Gastrocnemius medialis (tissue), 4 donors: ENCODE data around the gene ASRGL1. TPM values are rescaled to one million over a fixed set of nuclear protein-coding genes. Genes with fewer than 3 reads are reported as not detected.

Experiments
- ATAC-seq, 2 donors: fragments of 150-250 bp; one replicate each; pipeline ENCODE4 v1.9.1; 2016
- DNase-seq, 2 donors: peaks; one replicate each; pipeline ENCODE4 v3.0.0-alpha.2; 2019
- H3K27ac ChIP-seq, 4 donors: fragments of 200-600 bp; sonication (generic); 1 replicate in 1 of 4; 2 replicates in 3 of 4; pipeline ENCODE4 v1.5.1; 2016 to 2018; ENCODE audit warnings: mild to moderate bottlenecking in 2 of 4, moderate library complexity in 1 of 4
- H3K27me3 ChIP-seq, 3 donors: fragments of 200-600 bp; sonication (generic) in 2 of 3; 1 replicate in 1 of 3; 2 replicates in 2 of 3; pipeline versions ENCODE4 v1.5.1 to v1.6.0; 2016 to 2019; ENCODE audit warnings: mild to moderate bottlenecking in 1 of 3, moderate library complexity in 1 of 3
- H3K36me3 ChIP-seq, 2 donors: fragments of 200-600 bp; sonication (generic) in 1 of 2; one replicate each; pipeline ENCODE4 v1.5.1; 2017 to 2018
- H3K4me1 ChIP-seq, 2 donors: fragments of 200-600 bp; sonication (generic) in 1 of 2; one replicate each; pipeline ENCODE4 v1.5.1; 2016 to 2017; ENCODE audit warnings: mild to moderate bottlenecking in 2 of 2
- H3K4me3 ChIP-seq, 4 donors: fragments of 200-600 bp; sonication (generic) in 3 of 4; 1 replicate in 1 of 4; 2 replicates in 3 of 4; pipeline ENCODE4 v1.5.1; 2016 to 2019; ENCODE audit warnings: mild to moderate bottlenecking in 2 of 4
- H3K9me3 ChIP-seq, 3 donors: fragments of 200-600 bp; sonication (generic) in 2 of 3; 1 replicate in 1 of 3; 2 replicates in 2 of 3; pipeline ENCODE4 v1.5.1; 2016 to 2019
- POLR2A ChIP-seq, 2 donors: fragments of 450-650 bp; IDR thresholded peaks; one replicate each; pipeline ENCODE4 v1.6.1; 2017; ENCODE audit warnings: antibody characterized with exemption in 2 of 2, mild to moderate bottlenecking in 2 of 2, moderate library complexity in 2 of 2
- in situ Hi-C, 4 donors: fragments of 200-750 bp; cut with MboI; loops; one replicate each; pipeline versions ENCODE4 v1.15.0 to v1.8.0; 2017; ENCODE audit warnings: low sequenced_read_pairs in 4 of 4
- intact Hi-C: fragments of 100-400 bp; cut with DNase I; formaldehyde crosslinking; loops from one replicate; pipeline ENCODE4 v1.15.1; 2023; ENCODE audit warnings: low total_unique reads
- total RNA-seq, 4 donors: library from RNA; depleted of rRNA; stranded (reverse); fragments of >200 nt; gene quantifications; one replicate each; pipeline versions ENCODE4 v1.1.0 to v1.2.3, GENCODE V29; 2016
- TF ChIP-seq, protein P1 (sequence below), 5 experiments: fragments of 450-650 bp in 3 of 5; fragments of 200-600 bp in 2 of 5; sonication (generic) in 2 of 5; IDR thresholded peaks in 4 of 5; conservative IDR thresholded peaks in 1 of 5; 1 replicate in 4 of 5; 2 replicates in 1 of 5; pipeline ENCODE4 v1.5.1; 2016 to 2019; ENCODE audit warnings: antibody characterized with exemption in 5 of 5, mild to moderate bottlenecking in 3 of 5, moderate library complexity in 3 of 5

Gene ASRGL1
- total RNA-seq, 4 donors from 2014 or later, result 6.4 to 24.6 (median 8.7) TPM

DNA sequence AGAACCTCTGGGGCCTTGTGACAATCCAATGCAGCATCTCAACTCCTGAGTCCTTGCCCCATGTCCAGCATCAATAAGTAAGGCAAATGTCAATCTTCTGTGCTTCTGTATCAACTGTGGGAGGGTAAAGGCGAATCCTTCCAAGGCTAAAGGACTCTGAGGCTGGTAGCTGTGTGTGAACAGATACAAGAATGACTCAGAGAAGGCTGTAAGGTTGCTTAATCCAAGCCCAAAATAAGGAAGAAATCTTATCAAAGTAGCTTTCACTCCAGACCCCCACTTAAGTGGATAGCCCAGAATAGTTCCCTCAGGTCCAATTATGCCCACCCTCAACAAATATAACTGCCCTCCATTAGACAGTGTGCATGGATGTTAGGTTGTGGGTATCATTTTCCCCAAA is 53.5 kb downstream of the ASRGL1 start:
- intact Hi-C loops (no loop called here), in situ Hi-C loops (loop anchor here (10.0 to 25.0 kb wide), 3 partner anchors 164 to 472 kb away; partner anchors contain the start of genes LRRN4CL (in 2 of the 4) and UBXN1 (in 2 of the 4))
- H3K9me3 ChIP-seq, result no peaks in the 10 kb centered on the region
- no peaks in the 10 kb centered on the region for H3K36me3 ChIP-seq
- no peak overlapping the region for H3K27ac ChIP-seq
- TF ChIP-seq, protein P1, sequence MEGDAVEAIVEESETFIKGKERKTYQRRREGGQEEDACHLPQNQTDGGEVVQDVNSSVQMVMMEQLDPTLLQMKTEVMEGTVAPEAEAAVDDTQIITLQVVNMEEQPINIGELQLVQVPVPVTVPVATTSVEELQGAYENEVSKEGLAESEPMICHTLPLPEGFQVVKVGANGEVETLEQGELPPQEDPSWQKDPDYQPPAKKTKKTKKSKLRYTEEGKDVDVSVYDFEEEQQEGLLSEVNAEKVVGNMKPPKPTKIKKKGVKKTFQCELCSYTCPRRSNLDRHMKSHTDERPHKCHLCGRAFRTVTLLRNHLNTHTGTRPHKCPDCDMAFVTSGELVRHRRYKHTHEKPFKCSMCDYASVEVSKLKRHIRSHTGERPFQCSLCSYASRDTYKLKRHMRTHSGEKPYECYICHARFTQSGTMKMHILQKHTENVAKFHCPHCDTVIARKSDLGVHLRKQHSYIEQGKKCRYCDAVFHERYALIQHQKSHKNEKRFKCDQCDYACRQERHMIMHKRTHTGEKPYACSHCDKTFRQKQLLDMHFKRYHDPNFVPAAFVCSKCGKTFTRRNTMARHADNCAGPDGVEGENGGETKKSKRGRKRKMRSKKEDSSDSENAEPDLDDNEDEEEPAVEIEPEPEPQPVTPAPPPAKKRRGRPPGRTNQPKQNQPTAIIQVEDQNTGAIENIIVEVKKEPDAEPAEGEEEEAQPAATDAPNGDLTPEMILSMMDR (IDR thresholded peaks at IDR 0.05 in 4 of 5, conservative IDR thresholded peaks at IDR 0.05 in 1 of 5), result no peak
- no peak for TF ChIP-seq POLR2A (IDR thresholded peaks at IDR 0.05)
- no peak for DNase-seq
- no peak overlapping the region for H3K4me3 ChIP-seq
- peaks cover 0 to 3% of the 10 kb centered on the region in 2 donors for H3K4me1 ChIP-seq
- H3K27me3 ChIP-seq, result no peaks in the 10 kb centered on the region
- no peak for ATAC-seq

DNA sequence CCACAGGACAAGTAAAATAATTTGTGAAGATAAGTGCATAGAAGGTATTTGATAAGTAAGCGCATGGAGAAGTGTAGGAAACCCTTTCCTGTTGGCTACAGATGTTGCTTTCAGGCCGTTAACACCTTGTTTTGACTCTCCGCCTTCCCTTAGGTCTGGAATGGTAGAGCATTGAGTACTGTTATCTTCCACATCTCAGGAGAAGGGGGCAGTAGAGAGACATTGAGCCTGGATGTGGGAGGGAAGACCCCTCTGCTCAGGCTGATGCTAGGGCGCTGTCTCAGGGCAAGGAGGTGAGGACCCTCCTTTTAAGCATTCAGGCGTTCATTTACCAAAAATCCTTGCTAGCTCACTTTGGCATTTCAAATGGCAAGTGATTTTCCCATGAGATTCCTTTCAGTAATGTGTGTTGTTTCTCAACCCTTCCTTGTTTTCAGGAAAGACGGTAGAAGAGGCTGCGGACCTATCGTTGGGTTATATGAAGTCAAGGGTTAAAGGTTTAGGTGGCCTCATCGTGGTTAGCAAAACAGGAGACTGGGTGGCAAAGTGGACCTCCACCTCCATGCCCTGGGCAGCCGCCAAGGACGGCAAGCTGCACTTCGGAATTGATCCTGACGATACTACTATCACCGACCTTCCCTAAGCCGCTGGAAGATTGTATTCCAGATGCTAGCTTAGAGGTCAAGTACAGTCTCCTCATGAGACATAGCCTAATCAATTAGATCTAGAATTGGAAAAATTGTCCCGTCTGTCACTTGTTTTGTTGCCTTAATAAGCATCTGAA is 54.6 kb downstream of the ASRGL1 start:
- TF ChIP-seq, protein P1 (IDR thresholded peaks at IDR 0.05 in 4 of 5, conservative IDR thresholded peaks at IDR 0.05 in 1 of 5), result no peak
- no peak for TF ChIP-seq POLR2A (IDR thresholded peaks at IDR 0.05)
- Histone ChIP-seq H3K4me1 (peaks cover 0 to 3% of the 10 kb centered on the region in 2 donors), H3K36me3 (no peaks in the 10 kb centered on the region), H3K27ac (no peak overlapping the region), H3K9me3 (no peaks in the 10 kb centered on the region), H3K27me3 (no peaks in the 10 kb centered on the region), H3K4me3 (no peak overlapping the region)
- intact Hi-C loops, result no loop called here
- DNase-seq, result no peak
- in situ Hi-C loops, result loop anchor here (10.0 to 25.0 kb wide), 3 partner anchors 163 to 470 kb away; partner anchors contain the start of genes LRRN4CL (in 2 of the 4) and UBXN1 (in 2 of the 4)
- ATAC-seq, result no peak

DNA sequence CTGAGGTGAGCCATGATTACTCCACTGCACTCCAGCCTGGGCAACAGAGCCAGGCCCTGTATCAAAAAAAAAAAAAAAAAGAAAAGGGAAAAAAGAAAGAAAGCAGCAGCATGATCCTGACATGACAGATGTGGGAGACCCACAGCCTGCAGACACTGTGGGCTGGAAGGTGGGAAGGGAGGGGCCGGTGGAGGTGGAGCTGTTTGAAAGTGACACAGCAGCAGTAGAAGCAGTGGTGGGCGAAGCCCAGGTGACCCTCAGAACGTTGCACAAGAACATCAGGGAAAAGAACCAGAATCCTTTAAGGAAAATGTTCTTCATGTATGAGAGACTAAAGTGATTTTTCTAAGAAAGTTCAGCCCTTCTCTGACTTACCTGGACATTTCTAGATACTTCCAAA is 55.3 kb downstream of the ASRGL1 start:
- H3K9me3 ChIP-seq, result no peaks in the 10 kb centered on the region
- intact Hi-C loops, result no loop called here
- no peak for TF ChIP-seq POLR2A (IDR thresholded peaks at IDR 0.05)
- ATAC-seq, result no peak
- no peak for DNase-seq
- peaks cover 0 to 7% of the 10 kb centered on the region in 2 donors for H3K4me1 ChIP-seq
- in situ Hi-C loops, result loop anchor here (10.0 to 25.0 kb wide), 3 partner anchors 162 to 470 kb away; partner anchors contain the start of genes LRRN4CL (in 2 of the 4) and UBXN1 (in 2 of the 4)
- H3K4me3 ChIP-seq, result no peak overlapping the region
- no peaks in the 10 kb centered on the region for H3K36me3 ChIP-seq
- no peaks in the 10 kb centered on the region for H3K27me3 ChIP-seq
- no peak overlapping the region for H3K27ac ChIP-seq

DNA sequence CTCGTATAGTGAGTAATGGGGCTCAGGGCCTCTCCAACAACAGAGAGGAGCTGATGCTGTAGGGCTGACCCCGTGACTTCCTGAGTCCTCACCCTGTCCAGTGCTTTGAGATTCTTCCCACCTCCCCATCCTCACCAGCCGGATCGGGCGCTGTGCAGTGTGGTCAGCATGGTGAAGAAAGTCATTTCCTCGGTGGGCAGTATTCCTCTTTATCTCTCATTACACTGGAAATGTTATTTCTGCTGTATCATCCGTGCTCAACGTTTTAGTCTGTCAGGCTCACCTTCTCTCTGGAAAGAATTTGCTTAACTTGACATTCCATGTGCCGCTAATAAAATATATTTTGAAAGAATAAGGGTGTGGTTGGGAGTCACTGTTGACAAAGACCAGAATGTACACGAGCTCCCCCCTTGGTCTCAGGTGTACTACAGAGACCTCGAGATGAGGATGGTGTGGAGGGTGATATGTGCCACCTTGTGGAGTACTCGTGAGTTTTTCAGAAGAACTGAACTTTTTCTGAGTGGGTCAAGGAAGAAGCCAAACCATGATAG is 55.9 kb downstream of the ASRGL1 start:
- H3K36me3 ChIP-seq, result no peaks in the 10 kb centered on the region

More for the DNA sequence above, 55.9 kb downstream of the ASRGL1 start:
- DNase-seq (no peak), ATAC-seq (no peak)
- TF ChIP-seq POLR2A (IDR thresholded peaks at IDR 0.05), result no peak
- TF ChIP-seq, protein P1 (IDR thresholded peaks at IDR 0.05 in 4 of 5, conservative IDR thresholded peaks at IDR 0.05 in 1 of 5), result no peak
- Histone ChIP-seq H3K27me3 (no peaks in the 10 kb centered on the region), H3K4me1 (peaks cover 6 to 13% of the 10 kb centered on the region in 2 donors), H3K27ac (no peak overlapping the region), H3K9me3 (no peaks in the 10 kb centered on the region), H3K4me3 (no peak overlapping the region)
- intact Hi-C loops (no loop called here), in situ Hi-C loops (loop anchor here (10.0 to 25.0 kb wide), 3 partner anchors 162 to 469 kb away; partner anchors contain the start of genes LRRN4CL (in 2 of the 4) and UBXN1 (in 2 of the 4))
